Hippocampal formation (tissue), 2 donors: Measurements from ENCODE around the gene IL17RC.
"Not testable (repeated sequence)": the region's sequence is repeated elsewhere in the genome, so short reads cannot be mapped to it uniquely, and the experiment has no call there.

ENCODE experiments used
- DNase-seq, 2 donors: peaks; one replicate each; lab custom pipeline; 2025; lab: John Stamatoyannopoulos, UW

The IL17RC gene, protein sequence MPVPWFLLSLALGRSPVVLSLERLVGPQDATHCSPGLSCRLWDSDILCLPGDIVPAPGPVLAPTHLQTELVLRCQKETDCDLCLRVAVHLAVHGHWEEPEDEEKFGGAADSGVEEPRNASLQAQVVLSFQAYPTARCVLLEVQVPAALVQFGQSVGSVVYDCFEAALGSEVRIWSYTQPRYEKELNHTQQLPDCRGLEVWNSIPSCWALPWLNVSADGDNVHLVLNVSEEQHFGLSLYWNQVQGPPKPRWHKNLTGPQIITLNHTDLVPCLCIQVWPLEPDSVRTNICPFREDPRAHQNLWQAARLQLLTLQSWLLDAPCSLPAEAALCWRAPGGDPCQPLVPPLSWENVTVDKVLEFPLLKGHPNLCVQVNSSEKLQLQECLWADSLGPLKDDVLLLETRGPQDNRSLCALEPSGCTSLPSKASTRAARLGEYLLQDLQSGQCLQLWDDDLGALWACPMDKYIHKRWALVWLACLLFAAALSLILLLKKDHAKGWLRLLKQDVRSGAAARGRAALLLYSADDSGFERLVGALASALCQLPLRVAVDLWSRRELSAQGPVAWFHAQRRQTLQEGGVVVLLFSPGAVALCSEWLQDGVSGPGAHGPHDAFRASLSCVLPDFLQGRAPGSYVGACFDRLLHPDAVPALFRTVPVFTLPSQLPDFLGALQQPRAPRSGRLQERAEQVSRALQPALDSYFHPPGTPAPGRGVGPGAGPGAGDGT

DNA sequence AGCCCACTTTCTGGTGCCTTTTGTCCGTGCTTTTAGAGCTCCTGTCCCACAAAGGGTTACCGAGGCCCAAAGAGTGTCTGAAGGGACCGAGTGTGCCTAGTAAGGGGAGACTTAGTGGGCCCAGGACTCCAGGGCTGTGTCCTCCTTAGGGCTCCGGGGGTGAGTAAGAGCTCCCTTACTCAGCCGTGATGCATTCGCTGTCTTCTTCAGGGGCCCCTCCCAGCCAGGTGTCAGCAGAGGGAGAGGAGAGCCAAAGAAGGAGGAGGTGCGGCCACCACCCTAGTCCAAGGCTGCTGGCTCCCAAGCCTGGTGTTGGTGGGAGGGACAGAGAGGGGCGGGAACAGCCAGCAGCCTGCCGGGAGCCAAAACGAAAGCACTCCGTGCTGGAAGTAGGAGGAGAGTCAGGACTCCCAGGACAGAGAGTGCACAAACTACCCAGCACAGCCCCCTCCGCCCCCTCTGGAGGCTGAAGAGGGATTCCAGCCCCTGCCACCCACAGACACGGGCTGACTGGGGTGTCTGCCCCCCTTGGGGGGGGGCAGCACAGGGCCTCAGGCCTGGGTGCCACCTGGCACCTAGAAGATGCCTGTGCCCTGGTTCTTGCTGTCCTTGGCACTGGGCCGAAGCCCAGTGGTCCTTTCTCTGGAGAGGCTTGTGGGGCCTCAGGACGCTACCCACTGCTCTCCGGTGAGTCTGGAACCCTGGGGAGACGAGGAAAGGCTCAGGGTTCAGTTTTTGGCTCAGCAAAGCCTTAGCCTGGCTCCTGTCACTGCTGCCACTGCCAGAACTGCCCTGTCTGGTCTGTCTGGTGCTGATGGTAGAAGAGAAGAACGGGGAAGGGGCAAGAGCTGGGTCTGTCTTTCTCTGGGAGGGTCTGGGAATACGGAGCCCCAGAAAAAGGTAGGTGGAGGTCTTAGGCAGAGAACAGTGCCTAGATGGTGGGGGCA is at the start of gene IL17RC:
Gene IL17RC, plus strand, starts transcription at position 365 of the 947 bp plus-strand sequence. Its CDS starts 218 bp downstream, at position 583.
- DNase-seq, result peak; percentile 46 to 49

DNA sequence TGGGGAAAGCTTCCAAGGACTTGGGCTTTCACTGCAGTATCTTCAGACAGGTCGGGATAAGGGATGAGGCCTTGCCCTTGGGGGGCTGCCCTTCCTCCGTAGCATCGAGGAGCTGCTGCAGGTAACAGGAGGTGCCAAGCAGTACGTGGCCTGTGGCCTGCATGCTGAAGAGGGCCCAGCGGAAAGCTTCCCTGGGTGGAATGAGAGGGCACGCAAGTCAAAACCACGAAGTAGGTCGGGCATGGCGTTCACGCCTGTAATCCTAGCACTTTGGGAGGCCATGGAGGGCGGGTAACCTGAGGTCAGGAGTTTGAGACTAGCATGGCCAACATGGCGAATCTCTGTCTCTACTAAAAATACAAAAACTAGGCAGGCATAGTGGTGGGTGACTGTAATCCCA is 49.8 kb upstream of the IL17RC start:
- no peak for DNase-seq

DNA sequence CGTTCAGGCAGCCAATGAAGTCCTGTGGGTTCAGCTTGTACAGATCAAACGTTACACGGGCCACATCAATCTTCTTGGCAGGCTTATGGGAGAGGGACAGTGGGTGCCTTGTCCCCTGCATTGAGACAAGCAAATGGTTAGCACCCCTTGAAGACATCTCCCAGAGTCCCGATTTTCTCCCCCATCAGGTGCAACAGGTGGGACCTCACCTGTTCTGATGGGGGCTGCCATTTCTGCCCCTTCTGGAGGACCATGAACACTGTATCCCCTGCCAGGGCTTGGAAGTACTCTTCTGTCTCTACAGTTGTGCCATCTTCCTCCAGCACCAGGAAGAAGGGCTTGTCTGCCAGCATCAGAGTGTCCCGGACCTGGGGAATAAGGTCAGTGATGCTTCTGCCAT is 46.9 kb upstream of the IL17RC start:
- DNase-seq, result no peak

DNA sequence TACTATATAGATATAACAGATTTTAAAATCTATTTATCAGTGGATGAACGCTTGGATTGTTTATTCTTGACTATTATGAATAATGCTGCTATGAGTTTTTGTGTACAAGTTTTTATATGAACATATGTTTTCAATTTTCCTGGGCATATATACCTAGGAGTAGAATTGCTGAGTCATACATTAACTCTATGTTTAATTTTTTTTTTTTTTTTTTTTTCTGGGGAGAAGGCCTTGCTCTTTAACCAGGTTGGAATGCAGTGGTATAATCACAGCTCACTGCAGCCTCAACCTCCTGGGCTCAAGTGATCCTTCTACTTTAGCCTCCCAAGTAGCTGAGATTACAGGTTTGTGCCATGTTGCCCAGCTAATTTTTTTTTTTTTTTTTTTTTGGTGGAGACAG is 45.9 kb upstream of the IL17RC start:
- DNase-seq, result no peak

DNA sequence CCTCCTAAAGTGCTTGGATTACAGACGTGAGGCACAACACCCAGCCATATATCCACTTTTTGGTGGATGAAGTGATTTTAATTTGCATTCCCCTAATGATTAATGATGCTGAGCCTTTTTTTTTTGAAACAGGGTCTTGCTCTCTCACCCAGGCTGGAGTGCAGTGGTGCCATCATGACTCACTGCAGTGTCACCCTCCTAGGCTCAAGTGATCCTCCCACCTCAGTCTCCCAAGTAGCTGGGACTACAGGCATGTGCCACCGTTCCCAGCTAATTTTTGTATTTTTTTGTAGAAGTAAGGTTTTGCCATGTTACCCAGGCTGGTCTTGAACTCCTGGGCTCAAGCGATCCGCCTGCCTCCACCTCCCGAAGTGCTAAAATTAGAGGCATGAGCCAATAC is 44.8 kb upstream of the IL17RC start:
- not testable (repeated sequence) for DNase-seq

DNA sequence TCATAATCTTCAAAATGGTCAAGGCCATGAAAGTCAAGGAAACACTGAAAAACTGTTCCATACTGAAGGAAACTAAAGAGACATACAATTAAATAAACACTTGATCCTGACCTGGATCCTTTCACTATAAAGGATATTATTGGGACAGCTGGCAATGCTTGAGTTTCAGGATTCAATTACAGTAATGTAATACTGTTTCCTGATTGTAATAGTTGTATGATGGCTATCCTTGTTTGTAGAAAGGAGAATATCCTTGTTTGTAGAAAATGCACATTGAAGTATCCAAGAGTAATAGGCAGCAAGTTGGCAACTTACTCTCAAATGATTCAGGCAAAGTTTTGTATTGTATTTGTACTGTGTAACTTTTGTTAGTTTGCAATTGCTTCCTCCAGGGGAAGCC is 41.5 kb upstream of the IL17RC start:
- DNase-seq, result no peak

DNA sequence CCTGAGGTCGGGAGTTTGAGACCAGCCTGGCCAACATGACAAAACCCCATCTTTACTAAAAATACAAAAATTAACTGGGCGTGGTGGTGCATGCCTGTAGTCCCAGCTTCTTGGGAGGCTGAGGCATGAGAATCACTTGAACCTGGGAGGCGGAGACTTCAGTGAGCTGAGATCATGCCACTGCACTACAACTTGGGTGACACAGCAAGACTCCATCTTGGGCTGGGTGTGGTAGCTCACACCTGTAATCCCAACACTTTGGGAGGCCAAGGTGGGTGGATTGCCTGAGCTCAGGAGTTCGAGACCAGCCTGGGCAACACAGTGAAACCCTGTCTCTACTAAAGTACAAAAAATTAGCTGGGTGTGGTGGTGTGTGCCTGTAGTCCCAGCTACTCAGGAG is 40.6 kb upstream of the IL17RC start:
- not testable (repeated sequence) for DNase-seq

DNA sequence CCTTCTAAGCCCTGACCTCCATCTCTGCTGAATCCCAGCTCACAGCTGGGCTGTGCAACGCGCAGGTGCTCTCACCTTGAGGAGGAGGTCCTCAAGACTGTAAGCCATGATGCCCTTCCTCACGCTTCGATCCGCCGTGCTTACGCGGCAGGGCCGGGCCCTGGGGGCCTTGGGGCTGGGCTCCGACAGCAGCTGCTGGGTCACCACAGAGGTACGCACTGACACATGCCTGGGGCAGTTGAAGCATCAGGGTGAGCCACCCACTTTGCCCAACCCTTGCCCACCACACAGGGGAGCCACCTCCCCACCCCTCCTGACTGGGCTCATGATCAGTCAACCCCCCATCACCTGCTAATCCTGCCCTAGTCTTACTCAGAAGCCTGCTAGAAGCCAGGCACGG is 39.9 kb upstream of the IL17RC start:
- DNase-seq, result no peak

DNA sequence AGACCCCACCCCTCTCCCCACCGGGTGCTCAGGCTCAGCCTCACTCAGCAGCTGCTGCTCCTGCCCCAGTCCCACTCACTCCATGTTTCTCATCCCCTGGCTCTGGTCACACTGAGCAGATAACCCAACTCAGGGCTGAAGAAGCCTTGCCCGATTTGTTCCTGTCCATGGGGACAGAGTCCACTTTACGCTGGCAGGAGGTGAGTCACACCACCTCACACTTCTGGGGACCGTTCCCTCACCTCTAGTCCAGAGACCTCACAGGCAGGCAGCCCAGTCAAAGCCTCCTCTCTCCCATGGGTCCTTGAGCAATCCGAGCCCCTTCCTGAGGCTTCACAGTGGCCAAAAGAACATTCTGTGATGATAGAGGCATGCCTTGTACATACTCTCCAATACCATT is 38.2 kb upstream of the IL17RC start:
- no peak for DNase-seq

DNA sequence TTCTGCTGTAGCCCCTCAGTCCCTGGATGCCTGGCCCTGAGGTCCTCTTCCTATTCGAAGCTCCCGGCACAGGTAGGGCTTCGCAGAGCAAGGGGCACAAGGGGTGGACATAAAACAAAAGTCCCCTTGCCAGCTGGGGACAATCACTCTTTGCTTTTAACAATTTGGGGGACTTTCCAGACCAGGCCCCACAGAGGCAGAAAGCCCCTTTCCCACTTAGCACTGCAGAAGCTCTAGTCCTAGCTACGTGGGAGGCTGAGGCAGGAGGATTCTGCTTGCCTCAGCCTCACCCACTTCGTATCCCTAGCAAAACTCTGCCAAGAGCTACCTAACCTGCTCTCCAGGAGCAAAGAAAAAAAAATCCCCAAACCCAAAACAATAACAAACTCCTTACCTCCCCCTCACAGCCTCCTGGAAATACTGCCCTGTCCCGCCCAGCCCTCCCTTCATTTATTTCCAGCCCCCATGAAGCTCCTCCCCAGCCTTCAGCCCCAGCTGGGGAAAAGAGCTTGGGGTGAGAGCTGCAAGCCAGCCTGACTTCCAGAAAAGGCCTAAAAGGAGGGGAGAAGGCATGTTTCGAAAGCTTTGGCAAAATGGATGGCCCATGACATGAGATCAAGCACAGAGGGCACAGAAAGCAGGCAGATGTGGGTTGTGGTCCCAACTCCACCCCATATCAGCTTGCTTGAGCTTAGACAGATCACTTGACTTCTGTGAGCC is 36.9 kb upstream of the IL17RC start, which contains the start of gene CIDEC:
Gene CIDEC, minus strand, starts transcription at position 424 of the 720 bp plus-strand sequence. CDS start 1,767 bp downstream, outside the sequence.
- DNase-seq, result no peak

DNA sequence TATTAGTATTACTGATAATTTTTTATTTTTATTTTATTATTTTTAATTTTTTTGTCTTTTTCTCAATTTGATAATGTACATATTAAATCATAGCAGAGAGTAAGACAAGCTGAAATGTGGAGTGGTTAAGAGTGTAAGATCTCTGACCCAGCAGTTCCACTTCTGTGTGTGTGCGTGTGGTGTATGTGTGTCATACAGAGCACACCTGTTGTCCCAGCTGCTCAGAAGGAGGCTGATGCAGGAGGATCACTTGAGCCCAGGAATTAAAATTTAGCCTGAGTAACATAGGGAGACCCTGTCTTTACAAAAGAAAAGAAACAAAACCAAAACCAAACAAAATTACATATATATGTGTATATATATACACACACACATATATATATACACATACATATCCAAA is 35.5 kb upstream of the IL17RC start:
- DNase-seq, result no peak

DNA sequence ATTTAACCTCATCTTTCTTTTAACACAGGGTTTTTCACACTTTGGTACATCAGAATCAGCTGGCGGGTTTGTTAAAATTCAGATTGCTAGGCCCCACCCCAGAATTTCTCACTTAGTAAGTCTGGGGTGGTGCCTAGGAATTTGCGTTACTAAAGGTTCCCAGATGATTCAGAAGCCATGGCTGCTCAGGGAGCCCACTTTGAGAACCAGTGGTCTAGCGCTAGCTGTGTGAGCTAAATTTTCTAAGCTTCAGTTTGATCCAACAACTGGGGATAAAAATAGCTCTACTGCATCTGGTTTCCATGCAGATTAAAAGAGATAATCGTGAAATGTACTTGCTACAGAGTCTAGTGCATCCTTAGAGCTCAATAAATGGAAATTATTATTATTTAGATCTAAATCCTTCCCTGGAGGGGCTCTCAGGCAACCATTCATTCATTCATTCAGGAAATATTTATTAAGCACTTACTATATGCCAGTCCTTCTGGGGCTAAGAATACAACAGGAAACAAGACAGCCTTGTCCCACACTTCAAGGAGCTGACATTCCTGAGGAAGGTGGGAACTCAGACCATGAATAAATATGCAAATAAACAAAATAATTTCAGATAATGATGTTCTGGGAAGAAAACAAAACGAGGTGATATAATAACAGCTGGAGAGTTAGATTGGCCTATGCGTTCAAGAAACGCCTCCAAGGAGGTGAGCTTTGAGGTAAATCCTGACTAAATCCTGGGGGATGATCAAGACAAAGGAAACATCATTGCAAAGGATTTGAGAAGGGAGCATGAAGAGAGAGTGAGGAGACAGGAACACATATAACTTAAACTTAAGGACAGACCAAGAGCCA is 33.0 kb upstream of the IL17RC start:
- DNase-seq, result no peak

DNA sequence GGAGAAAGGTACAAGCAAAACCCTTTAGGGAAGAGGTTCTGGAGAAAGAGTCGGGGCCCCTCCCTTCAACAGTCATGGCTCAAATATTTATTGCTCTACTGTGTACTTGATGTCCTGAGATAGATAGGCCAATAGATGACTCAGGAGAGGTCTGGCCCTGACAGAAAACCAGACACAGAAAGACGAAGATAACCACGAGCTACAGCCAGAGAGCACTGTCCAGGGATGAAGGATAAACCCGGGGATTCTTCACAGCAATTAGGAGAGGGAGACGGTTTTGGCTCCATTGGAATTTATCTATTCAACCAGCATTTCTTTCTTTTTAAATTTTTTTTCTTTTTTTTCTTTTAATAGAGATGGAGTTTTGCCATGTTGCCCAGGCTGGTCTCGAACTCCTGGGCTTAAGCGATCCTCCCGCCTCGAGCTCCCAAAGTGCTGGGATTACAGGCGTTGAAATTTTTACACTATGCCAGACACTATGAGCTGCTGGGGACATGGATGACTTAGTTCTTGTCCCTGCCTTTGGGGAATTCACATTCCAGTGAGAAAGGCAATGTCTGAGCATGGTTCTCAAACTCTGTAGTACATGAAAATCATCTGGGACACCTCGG is 32.2 kb upstream of the IL17RC start:
- DNase-seq, result no peak

DNA sequence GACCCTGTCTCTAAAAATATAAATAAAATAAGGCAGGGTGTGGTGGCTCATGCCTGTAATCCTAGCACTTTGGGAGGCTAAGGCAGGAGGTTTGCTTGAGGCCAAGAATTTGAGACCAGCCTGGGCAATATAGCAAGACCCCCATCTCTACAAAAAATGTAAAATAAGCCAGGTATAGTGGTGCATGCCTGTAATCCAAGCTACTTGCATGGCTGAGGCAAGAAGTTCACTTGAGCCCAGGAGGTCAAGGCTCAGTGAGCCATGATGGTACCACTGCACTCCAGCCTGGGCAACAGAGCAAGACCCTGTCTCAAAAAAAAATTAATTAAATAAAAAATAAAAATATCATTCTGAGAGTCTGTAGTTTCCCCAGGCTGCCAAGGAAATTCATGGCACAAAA is 30.6 kb upstream of the IL17RC start:
- no peak for DNase-seq

DNA sequence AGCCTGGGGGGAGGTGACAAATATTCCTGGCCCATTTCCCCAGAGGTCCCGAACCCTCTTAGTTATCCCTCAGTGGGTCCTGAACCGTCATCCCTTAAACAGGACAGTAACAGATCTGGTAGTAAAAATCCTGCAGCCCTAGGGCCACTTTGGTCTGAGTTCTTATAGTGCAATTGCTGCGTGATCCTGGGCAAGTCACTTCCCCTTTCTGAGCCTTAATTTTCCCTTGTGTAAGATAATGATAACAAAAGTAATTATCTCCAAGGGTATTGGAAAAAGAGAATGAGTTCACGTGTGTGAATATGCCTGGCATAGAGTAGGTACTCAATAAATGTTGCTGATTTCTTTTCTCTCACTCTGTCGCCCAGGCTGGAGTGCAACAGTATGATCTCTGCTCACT is 29.4 kb upstream of the IL17RC start:
- DNase-seq, result no peak

DNA sequence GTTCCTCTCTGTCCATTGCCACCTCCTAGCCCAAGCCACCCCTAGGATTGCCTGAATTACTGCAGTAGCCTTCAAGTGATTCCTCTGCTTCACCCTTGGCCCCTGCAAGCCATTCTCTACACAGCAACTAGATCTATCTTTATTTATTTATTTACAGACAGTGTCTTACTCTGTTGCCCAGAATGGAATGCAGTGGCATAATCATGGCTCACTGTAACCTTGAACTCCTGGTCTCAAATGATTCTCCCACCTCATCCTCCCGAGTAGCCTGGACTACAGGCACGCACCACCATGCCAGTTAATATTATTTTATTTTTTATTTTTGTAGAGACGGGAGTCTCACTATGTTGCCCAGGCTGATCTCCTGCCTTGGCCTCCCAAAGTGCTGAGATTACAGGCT is 28.4 kb upstream of the IL17RC start:
- DNase-seq, result no peak

DNA sequence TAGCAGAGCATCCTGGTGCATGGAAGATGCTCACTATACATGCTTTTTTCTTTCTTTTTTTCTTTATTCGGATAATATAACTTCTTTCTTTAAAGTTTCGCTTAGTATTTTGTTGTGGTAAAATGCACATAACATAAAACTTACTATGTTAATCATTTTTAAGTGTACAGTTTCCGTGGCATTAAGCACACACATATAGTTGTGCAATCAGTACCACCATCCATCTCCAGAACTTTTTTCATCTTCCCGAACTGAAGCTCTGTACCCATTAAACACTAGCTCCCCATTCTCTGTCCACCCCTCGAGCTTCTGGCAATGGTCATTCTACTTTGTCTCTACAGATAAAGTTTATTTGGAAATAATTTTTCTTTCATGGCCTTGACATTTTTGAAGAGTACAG is 27.5 kb upstream of the IL17RC start:
- no peak for DNase-seq

DNA sequence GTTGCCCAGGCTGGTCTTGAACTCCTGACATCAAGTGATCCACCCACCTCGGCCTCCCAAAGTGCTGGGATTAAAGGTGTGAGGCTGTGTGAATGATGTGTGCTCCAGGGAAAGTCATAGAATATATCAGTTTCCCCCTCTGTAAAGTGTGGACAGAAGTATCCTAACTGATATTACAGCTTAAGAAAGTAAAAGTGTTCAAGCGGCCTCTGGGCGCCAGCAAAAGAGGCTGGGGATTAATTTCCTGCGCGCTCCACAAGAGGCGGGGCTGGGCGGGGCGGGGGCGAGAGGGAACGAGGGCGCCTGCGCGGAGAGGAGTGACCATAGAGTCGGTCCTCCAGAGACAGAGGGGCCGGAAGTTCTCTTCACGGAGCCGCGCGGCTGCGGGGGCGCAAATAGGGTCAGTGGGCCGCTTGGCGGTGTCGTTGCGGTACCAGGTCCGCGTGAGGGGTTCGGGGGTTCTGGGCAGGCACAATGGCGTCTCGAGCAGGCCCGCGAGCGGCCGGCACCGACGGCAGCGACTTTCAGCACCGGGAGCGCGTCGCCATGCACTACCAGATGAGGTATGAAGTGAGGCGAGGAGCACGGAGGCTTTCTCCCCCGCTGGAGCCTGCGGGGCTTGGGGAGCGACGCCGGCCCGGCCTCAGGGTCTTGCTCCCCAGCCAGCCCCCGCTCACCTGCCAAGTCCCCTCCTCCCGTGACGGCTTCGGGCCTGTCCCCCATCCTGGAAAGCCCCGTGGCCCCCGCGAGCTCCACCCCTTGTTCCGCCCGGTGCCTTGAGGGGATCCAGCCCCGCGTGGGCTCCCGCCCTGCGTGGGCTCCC is 26.4 kb upstream of the IL17RC start, which contains the start of gene JAGN1:
Gene JAGN1, plus strand, starts transcription at position 362 of the 823 bp plus-strand sequence. Its CDS starts 113 bp downstream, at position 475.
- peak; percentile 86 to 91 for DNase-seq

DNA sequence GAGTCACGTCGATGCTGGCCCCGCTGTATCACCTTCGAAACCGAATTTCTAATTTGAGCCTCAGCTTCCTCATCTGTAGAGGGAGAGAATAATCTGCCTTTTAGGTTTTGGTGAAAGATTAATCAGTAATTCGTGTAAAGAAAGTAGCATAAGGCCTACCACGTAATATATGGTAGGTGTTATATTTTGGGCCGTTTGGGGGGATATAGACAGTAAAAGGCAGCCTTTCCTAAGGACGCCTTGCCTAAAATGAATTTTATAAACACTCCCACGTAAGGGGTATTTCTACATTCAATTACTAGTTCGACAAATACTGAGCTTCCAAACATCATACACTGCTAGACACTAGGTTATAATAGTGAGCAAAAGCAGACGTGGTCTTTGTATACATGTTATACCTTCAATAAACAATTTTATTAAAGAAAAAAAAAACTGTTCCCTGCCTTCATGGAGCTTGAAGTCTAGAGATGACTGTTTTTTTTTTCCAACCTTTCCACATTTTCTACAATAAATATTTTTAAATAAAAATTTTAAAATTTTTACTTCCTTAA is 25.8 kb upstream of the IL17RC start:
- DNase-seq, result no peak
